B cell (primary cell): Measurements from ENCODE around the gene CRIM1. TPM values are rescaled to one million over a fixed set of nuclear protein-coding genes. Genes with fewer than 3 reads are reported as not detected.

Experiments used
- ATAC-seq: fragments of 200-7000 bp; cut with Tn5 transposase; one replicate; pipeline ENCODE4 v1.10.0; 2021; ENCODE audit warnings: low read depth, mild to moderate bottlenecking, moderate number of reproducible peaks, moderate library complexity
- CTCF ChIA-PET: fragments of 350-600 bp; sonication (Branson Sonifier 250); formaldehyde crosslinking; loops from one replicate; lab custom pipeline; 2021; ENCODE audit warnings: antibody characterized with exemption, inconsistent platforms; lab: Charles Lee
- POLR2A ChIA-PET: fragments of 350-600 bp; sonication (Branson Sonifier 250); formaldehyde crosslinking; loops from one replicate; lab custom pipeline; 2021; ENCODE audit warnings: antibody characterized with exemption; lab: Charles Lee
- DNase-seq: peaks from one replicate; pipeline ENCODE4 v3.0.0; 2013
- H2AFZ ChIP-seq: 2 replicates; pipeline ENCODE4 v1.6.1; 2012; ENCODE audit warnings: mild to moderate bottlenecking, low read depth, low read length; ENCODE audit not compliant: insufficient read depth, poor library complexity, severe bottlenecking
- H3K27ac ChIP-seq, 2 donors: 1 replicate in 1 of 2; 2 replicates in 1 of 2; pipeline ENCODE4 v1.5.1; 2012 to 2013; ENCODE audit warnings: low read length in 2 of 2, mild to moderate bottlenecking in 2 of 2, moderate library complexity in 1 of 2
- H3K27me3 ChIP-seq, 4 experiments: fragments of 200-600 bp in 1 of 4; sonication (generic) in 1 of 4; replicated peaks in 1 of 4; 1 replicate in 2 of 4; 2 replicates in 2 of 4; pipeline versions ENCODE4 v1.6.1 to v1.7.0; 2013 to 2016; ENCODE audit warnings: low read length in 3 of 4, mild to moderate bottlenecking in 2 of 4, mixed read lengths in 1 of 4, moderate library complexity in 1 of 4; ENCODE audit not compliant: insufficient read depth in 4 of 4, control insufficient read depth in 3 of 4; ENCODE audit errors: control extremely low read depth in 1 of 4
- H3K36me3 ChIP-seq, 2 experiments: replicated peaks in 1 of 2; 1 replicate in 1 of 2; 2 replicates in 1 of 2; pipeline versions ENCODE4 v1.6.1 to v1.7.1; 2013; ENCODE audit warnings: low read length in 1 of 2; ENCODE audit not compliant: insufficient read depth in 2 of 2, control insufficient read depth in 1 of 2; ENCODE audit errors: control extremely low read depth in 1 of 2, extremely low read depth in 1 of 2
- H3K4me1 ChIP-seq, 2 donors: fragments of 200-600 bp in 1 of 2; sonication (generic) in 1 of 2; 1 replicate in 1 of 2; 2 replicates in 1 of 2; pipeline versions ENCODE4 v1.5.1 to v1.6.1; 2013 to 2017; ENCODE audit warnings: low read length in 2 of 2; ENCODE audit not compliant: control insufficient read depth in 2 of 2, insufficient read depth in 2 of 2
- H3K4me2 ChIP-seq: replicated peaks from 2 replicates; pipeline ENCODE3; 2012; ENCODE audit warnings: mild to moderate bottlenecking, low read depth, low read length; ENCODE audit not compliant: poor library complexity, severe bottlenecking
- H3K4me3 ChIP-seq, 5 experiments: fragments of 200-600 bp in 1 of 5; sonication (generic) in 1 of 5; 1 replicate in 3 of 5; 2 replicates in 2 of 5; pipeline versions ENCODE4 v1.5.1 to v1.7.0; 2011 to 2016; ENCODE audit warnings: low read length in 4 of 5, mild to moderate bottlenecking in 4 of 5, low read depth in 2 of 5, control low read depth in 1 of 5, moderate library complexity in 1 of 5; ENCODE audit not compliant: insufficient read depth in 1 of 5; ENCODE audit errors: control extremely low read depth in 1 of 5, extremely low read depth in 1 of 5
- H3K79me2 ChIP-seq: fragments of 200-600 bp; sonication (generic); one replicate; pipeline ENCODE4 v1.6.0; 2016; ENCODE audit warnings: low read length; ENCODE audit not compliant: control insufficient read depth, insufficient read depth
- H3K9ac ChIP-seq: fragments of 200-600 bp; sonication (generic); 2 replicates; pipeline ENCODE4 v1.6.1; 2017; ENCODE audit warnings: mild to moderate bottlenecking, low read length, moderate library complexity
- H3K9me3 ChIP-seq, 3 donors: one replicate each; pipeline versions ENCODE4 v1.6.1 to v1.7.1; 2013; ENCODE audit warnings: low read length in 2 of 3; ENCODE audit not compliant: control insufficient read depth in 2 of 3, insufficient read depth in 1 of 3; ENCODE audit errors: control extremely low read depth in 1 of 3
- H4K20me1 ChIP-seq: 2 replicates; pipeline ENCODE4 v1.6.0; 2012; ENCODE audit warnings: mild to moderate bottlenecking, low read length; ENCODE audit not compliant: insufficient read depth, control insufficient read depth, poor library complexity, severe bottlenecking
- H3K27ac Mint-ChIP-seq: one replicate; pipeline ENCODE4 v1.8.0; 2021; ENCODE audit warnings: mixed read lengths
- H3K27me3 Mint-ChIP-seq: one replicate; pipeline ENCODE4 v1.8.0; 2021; ENCODE audit warnings: mixed read lengths
- H3K4me1 Mint-ChIP-seq: one replicate; pipeline ENCODE4 v1.8.0; 2021; ENCODE audit warnings: mixed read lengths
- H3K4me3 Mint-ChIP-seq: one replicate; pipeline ENCODE4 v1.8.0; 2021; ENCODE audit warnings: mixed read lengths
- H3K9me3 Mint-ChIP-seq: one replicate; pipeline ENCODE4 v1.8.0; 2022; ENCODE audit warnings: mixed read lengths; ENCODE audit not compliant: insufficient read depth
- EZH2 ChIP-seq: IDR thresholded peaks from 2 replicates; pipeline ENCODE4 v1.6.1; 2012; ENCODE audit warnings: borderline replicate concordance, low read depth, mild to moderate bottlenecking, moderate library complexity, low read length; ENCODE audit not compliant: insufficient read depth, poor library complexity, severe bottlenecking
- WGBS: methylation state at CpG from one replicate; pipeline ENCODE4 v1.1.5; 2013; ENCODE audit warnings: missing lambda C conversion rate; ENCODE audit not compliant: insufficient coverage; 5-methylcytosine and 5-hydroxymethylcytosine counted together
- intact Hi-C: fragments of 100-400 bp; cut with micrococcal nuclease; formaldehyde crosslinking; loops from one replicate; pipeline ENCODE4 v1.10.0; 2022
- polyA plus RNA-seq: library from polyadenylated mRNA; depleted of rRNA; stranded (reverse); fragments of >200 nt; gene quantifications from 2 replicates; pipeline ENCODE4 v1.2.3, GENCODE V29; 2012
- total RNA-seq, 2 donors: library from RNA; stranded (reverse); fragments of 120-200 nt in 1 of 2; gene quantifications; 1 replicate in 1 of 2; 2 replicates in 1 of 2; pipeline versions ENCODE4 v1.2.3 to v1.2.4, GENCODE V29; 2013 to 2022
- TF ChIP-seq, protein P1 (sequence below): fragments of 200-600 bp; IDR thresholded peaks from one replicate; pipeline ENCODE4 v1.8.0; 2022; ENCODE audit warnings: antibody characterized with exemption, mild to moderate bottlenecking

CRIM1 gene
- total and polyA plus RNA-seq, 2 donors (not counting 1 experiment from before 2014, with no cell fraction given) = 1.3 to 5.0 TPM

DNA sequence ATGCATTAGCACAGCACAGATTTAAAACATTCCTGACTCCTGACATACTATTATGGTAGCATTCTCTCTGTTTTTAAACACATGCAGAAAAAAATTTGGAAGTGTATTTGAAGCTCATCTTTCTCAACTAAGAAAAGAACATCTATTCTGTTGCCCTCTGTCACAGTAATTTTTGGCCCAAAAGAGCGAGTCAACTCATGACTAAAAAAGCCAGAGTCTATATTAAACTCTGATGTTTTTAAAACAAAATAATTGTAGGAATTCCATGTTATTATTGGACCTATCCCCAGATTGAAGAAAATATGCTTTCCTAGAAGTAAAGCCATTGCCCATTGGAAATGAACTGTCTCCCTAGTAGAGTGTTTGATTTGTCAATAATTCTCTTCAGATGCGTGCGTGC, 96.7 kb downstream of the CRIM1 start:
- Histone ChIP-seq H3K27me3 (no peaks in the 10 kb centered on the region), H3K9ac (no peak overlapping the region), H3K36me3 (peaks cover 0 to 1% of the 10 kb centered on the region in 2 experiments), H3K27ac (no peak overlapping the region), H3K4me2 (no peak overlapping the region), H3K79me2 (no peaks in the 10 kb centered on the region), H3K9me3 (no peaks in the 10 kb centered on the region), H4K20me1 (no peaks in the 10 kb centered on the region), H3K4me3 (no peak overlapping the region), H3K4me1 (no peaks in the 10 kb centered on the region), H2AFZ (no peak overlapping the region)
- ChIA-PET POLR2A (no interaction called here), CTCF (no interaction called here)
- no peak overlapping the region for H3K27ac Mint-ChIP-seq
- no peaks in the 10 kb centered on the region for H3K4me1 Mint-ChIP-seq
- H3K27me3 Mint-ChIP-seq = no peaks in the 10 kb centered on the region
- TF ChIP-seq EZH2 = no peak
- TF ChIP-seq, protein P1, sequence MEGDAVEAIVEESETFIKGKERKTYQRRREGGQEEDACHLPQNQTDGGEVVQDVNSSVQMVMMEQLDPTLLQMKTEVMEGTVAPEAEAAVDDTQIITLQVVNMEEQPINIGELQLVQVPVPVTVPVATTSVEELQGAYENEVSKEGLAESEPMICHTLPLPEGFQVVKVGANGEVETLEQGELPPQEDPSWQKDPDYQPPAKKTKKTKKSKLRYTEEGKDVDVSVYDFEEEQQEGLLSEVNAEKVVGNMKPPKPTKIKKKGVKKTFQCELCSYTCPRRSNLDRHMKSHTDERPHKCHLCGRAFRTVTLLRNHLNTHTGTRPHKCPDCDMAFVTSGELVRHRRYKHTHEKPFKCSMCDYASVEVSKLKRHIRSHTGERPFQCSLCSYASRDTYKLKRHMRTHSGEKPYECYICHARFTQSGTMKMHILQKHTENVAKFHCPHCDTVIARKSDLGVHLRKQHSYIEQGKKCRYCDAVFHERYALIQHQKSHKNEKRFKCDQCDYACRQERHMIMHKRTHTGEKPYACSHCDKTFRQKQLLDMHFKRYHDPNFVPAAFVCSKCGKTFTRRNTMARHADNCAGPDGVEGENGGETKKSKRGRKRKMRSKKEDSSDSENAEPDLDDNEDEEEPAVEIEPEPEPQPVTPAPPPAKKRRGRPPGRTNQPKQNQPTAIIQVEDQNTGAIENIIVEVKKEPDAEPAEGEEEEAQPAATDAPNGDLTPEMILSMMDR = no peak
- intact Hi-C loops = no loop called here
- H3K4me3 Mint-ChIP-seq = no peak overlapping the region
- WGBS = 64% methylated on average over 2 of the region's 3 CpGs
- no peaks in the 10 kb centered on the region for H3K9me3 Mint-ChIP-seq
- no peak for ATAC-seq
- no peak for DNase-seq

- Histone ChIP-seq H2AFZ (no peak overlapping the region), H3K79me2 (no peaks in the 10 kb centered on the region), H4K20me1 (no peaks in the 10 kb centered on the region), H3K4me1 (no peaks in the 10 kb centered on the region), H3K9ac (no peak overlapping the region), H3K36me3 (peaks cover 0 to 1% of the 10 kb centered on the region in 2 experiments), H3K4me3 (no peak overlapping the region), H3K4me2 (no peak overlapping the region), H3K27me3 (no peaks in the 10 kb centered on the region), H3K27ac (no peak overlapping the region), H3K9me3 (no peaks in the 10 kb centered on the region)
- POLR2A ChIA-PET = no interaction called here
- WGBS = 100% methylated on average over 1 of the region's 3 CpGs
- H3K9me3 Mint-ChIP-seq = no peaks in the 10 kb centered on the region
- no peak for DNase-seq
- TF ChIP-seq EZH2 = no peak
- TF ChIP-seq, protein P1 = no peak
- ATAC-seq = no peak
- CTCF ChIA-PET = no interaction called here
- intact Hi-C loops = no loop called here
- H3K27ac Mint-ChIP-seq = no peak overlapping the region
- H3K4me3 Mint-ChIP-seq = no peak overlapping the region
- H3K27me3 Mint-ChIP-seq = no peaks in the 10 kb centered on the region
- H3K4me1 Mint-ChIP-seq = no peaks in the 10 kb centered on the region
Observed at GRCh38 chr2:36453652-36454051, 98.1 kb downstream of the CRIM1 start.
